Transverse colon (tissue), 4 donors: ENCODE data around the gene AXDND1.

Experiments
- CTCF ChIP-seq, 5 experiments: fragments of 200-600 bp in 3 of 5; fragments of 450-650 bp in 2 of 5; sonication (generic) in 3 of 5; IDR thresholded peaks; 1 replicate in 2 of 5; 2 replicates in 3 of 5; pipeline ENCODE4 v1.5.1; 2016 to 2017; ENCODE audit warnings: antibody characterized with exemption in 5 of 5, inconsistent platforms in 3 of 5, mild to moderate bottlenecking in 2 of 5, moderate library complexity in 1 of 5
- POLR2A ChIP-seq: fragments of 450-650 bp; IDR thresholded peaks from one replicate; pipeline ENCODE4 v1.6.1; 2016; ENCODE audit warnings: antibody characterized with exemption, mild to moderate bottlenecking, moderate library complexity
- POLR2AphosphoS5 ChIP-seq, 3 donors: sonication (generic); formaldehyde crosslinking; IDR thresholded peaks; one replicate each; pipeline ENCODE4 v1.6.1; 2016; ENCODE audit warnings: antibody characterized with exemption in 3 of 3

DNA sequence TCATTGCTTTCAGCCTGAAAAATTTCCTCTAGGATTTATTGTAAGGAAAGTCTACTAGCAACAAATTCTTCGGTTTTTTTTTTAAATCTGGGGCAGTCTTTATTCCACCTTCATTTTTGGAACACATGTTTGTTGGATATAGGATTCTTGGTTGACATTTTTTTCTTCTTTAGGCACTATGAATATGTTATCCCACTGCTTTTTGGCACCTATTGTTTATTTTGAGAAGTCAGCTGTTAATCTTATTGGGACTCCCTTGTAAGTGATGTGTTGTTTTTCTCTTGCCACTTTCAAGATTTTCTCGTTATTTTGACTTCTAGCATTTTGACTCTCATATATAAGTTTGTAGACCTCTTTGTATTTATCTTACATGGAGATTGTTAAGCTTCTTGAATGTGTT is 110.7 kb downstream of the AXDND1 start:
- TF ChIP-seq CTCF (IDR thresholded peaks at IDR 0.05) (no peak), POLR2A (no peak), POLR2AphosphoS5 (IDR thresholded peaks at IDR 0.05) (no peak)
